Measurements from ENCODE around the gene SLC39A7. TPM values are rescaled to one million over a fixed set of nuclear protein-coding genes. Genes with fewer than 3 reads are reported as not detected.

Gene SLC39A7
- total and polyA plus RNA-seq, 2 of the 13 experiments (the other 11 are each of a cell fraction or from before 2014, with no cell fraction given): 142 to 229 TPM

DNA sequence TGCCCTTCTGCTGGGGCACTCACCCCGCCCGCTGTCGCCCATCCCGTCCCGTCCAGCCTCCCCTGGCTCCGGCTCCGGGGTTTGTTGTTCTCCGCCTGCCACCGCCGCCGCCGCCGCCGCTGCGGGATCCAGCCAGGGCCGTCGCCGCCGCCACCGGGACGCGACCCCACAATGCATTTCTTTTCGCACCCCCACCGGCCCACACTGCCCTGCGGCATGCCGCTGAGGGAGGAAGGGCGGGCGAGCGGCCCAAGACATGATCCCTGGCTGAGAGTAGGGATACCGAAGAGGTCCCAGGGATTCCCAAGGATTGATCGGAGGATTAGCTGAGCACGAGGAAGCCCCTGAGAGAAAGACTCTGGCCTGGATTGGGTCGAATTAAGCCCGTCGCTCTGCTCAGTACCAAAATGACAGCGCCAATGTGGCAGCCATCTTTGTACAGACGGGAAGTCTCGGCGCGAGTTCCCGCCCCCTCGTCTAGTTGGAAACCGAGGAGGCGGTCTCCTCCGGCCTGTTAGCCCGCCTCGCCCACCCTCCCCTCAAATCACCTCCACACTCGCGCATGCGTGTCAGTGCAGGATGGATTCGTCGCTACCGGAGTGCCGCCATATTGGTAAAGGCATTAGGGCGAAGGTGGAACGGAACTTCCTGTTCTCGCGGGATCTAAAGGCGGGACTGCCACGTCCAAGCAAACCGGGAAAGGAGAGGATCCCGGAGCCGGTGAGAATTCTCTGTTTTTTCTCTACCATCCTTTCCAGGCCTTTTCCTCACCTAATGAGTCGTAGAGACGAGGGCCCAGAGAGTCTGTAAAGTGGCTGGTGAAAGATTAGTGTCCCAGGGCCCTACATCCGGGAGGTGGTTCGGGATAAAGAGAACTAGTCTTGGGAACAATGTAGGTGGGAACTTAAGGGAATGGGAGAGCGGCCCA, at the start of gene SLC39A7, which contains the start of gene RXRB (continued):
- TF ChIP-seq ETV6 (CRISPR knock-in tag; conservative IDR thresholded peaks at IDR 0.05) (no peak; the same call in 1 of the 2 replicates), ERF (CRISPR knock-in tag; IDR thresholded peaks at IDR 0.05) (peak; percentile 87), ZNF556 (CRISPR knock-in tag; IDR thresholded peaks at IDR 0.05; ENCODE audit: borderline replicate concordance) (peak; percentile 87), FLYWCH1 (CRISPR knock-in tag; IDR thresholded peaks at IDR 0.05) (0 out of 2 replicates have a peak, but pooled peaks have one; percentile 58), SMAD1 (CRISPR knock-in tag; IDR thresholded peaks at IDR 0.05; ENCODE audit: borderline replicate concordance, low read depth) (peak; percentile 57)
- TF ChIP-seq, protein P1, sequence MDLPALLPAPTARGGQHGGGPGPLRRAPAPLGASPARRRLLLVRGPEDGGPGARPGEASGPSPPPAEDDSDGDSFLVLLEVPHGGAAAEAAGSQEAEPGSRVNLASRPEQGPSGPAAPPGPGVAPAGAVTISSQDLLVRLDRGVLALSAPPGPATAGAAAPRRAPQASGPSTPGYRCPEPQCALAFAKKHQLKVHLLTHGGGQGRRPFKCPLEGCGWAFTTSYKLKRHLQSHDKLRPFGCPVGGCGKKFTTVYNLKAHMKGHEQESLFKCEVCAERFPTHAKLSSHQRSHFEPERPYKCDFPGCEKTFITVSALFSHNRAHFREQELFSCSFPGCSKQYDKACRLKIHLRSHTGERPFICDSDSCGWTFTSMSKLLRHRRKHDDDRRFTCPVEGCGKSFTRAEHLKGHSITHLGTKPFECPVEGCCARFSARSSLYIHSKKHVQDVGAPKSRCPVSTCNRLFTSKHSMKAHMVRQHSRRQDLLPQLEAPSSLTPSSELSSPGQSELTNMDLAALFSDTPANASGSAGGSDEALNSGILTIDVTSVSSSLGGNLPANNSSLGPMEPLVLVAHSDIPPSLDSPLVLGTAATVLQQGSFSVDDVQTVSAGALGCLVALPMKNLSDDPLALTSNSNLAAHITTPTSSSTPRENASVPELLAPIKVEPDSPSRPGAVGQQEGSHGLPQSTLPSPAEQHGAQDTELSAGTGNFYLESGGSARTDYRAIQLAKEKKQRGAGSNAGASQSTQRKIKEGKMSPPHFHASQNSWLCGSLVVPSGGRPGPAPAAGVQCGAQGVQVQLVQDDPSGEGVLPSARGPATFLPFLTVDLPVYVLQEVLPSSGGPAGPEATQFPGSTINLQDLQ (CRISPR knock-in tag; IDR thresholded peaks at IDR 0.05): no peak; the same call in 1 of the 2 replicates
- TF ChIP-seq, protein P2, sequence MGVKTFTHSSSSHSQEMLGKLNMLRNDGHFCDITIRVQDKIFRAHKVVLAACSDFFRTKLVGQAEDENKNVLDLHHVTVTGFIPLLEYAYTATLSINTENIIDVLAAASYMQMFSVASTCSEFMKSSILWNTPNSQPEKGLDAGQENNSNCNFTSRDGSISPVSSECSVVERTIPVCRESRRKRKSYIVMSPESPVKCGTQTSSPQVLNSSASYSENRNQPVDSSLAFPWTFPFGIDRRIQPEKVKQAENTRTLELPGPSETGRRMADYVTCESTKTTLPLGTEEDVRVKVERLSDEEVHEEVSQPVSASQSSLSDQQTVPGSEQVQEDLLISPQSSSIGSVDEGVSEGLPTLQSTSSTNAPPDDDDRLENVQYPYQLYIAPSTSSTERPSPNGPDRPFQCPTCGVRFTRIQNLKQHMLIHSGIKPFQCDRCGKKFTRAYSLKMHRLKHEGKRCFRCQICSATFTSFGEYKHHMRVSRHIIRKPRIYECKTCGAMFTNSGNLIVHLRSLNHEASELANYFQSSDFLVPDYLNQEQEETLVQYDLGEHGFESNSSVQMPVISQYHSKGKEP (CRISPR knock-in tag; IDR thresholded peaks at IDR 0.05): no peak
- TF ChIP-seq, protein P3, sequence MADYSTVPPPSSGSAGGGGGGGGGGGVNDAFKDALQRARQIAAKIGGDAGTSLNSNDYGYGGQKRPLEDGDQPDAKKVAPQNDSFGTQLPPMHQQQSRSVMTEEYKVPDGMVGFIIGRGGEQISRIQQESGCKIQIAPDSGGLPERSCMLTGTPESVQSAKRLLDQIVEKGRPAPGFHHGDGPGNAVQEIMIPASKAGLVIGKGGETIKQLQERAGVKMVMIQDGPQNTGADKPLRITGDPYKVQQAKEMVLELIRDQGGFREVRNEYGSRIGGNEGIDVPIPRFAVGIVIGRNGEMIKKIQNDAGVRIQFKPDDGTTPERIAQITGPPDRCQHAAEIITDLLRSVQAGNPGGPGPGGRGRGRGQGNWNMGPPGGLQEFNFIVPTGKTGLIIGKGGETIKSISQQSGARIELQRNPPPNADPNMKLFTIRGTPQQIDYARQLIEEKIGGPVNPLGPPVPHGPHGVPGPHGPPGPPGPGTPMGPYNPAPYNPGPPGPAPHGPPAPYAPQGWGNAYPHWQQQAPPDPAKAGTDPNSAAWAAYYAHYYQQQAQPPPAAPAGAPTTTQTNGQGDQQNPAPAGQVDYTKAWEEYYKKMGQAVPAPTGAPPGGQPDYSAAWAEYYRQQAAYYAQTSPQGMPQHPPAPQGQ (CRISPR knock-in tag; IDR thresholded peaks at IDR 0.05; ENCODE audit: borderline replicate concordance): peak; percentile 87; the same call in 1 of the 2 replicates
- TF ChIP-seq, protein P4, sequence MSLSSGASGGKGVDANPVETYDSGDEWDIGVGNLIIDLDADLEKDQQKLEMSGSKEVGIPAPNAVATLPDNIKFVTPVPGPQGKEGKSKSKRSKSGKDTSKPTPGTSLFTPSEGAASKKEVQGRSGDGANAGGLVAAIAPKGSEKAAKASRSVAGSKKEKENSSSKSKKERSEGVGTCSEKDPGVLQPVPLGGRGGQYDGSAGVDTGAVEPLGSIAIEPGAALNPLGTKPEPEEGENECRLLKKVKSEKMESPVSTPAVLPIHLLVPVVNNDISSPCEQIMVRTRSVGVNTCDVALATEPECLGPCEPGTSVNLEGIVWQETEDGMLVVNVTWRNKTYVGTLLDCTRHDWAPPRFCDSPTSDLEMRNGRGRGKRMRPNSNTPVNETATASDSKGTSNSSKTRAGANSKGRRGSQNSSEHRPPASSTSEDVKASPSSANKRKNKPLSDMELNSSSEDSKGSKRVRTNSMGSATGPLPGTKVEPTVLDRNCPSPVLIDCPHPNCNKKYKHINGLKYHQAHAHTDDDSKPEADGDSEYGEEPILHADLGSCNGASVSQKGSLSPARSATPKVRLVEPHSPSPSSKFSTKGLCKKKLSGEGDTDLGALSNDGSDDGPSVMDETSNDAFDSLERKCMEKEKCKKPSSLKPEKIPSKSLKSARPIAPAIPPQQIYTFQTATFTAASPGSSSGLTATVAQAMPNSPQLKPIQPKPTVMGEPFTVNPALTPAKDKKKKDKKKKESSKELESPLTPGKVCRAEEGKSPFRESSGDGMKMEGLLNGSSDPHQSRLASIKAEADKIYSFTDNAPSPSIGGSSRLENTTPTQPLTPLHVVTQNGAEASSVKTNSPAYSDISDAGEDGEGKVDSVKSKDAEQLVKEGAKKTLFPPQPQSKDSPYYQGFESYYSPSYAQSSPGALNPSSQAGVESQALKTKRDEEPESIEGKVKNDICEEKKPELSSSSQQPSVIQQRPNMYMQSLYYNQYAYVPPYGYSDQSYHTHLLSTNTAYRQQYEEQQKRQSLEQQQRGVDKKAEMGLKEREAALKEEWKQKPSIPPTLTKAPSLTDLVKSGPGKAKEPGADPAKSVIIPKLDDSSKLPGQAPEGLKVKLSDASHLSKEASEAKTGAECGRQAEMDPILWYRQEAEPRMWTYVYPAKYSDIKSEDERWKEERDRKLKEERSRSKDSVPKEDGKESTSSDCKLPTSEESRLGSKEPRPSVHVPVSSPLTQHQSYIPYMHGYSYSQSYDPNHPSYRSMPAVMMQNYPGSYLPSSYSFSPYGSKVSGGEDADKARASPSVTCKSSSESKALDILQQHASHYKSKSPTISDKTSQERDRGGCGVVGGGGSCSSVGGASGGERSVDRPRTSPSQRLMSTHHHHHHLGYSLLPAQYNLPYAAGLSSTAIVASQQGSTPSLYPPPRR (CRISPR knock-in tag; IDR thresholded peaks at IDR 0.05; ENCODE audit: borderline replicate concordance): 0 out of 2 replicates have a peak, but pooled peaks have one; percentile 17
- TF ChIP-seq, protein P5, sequence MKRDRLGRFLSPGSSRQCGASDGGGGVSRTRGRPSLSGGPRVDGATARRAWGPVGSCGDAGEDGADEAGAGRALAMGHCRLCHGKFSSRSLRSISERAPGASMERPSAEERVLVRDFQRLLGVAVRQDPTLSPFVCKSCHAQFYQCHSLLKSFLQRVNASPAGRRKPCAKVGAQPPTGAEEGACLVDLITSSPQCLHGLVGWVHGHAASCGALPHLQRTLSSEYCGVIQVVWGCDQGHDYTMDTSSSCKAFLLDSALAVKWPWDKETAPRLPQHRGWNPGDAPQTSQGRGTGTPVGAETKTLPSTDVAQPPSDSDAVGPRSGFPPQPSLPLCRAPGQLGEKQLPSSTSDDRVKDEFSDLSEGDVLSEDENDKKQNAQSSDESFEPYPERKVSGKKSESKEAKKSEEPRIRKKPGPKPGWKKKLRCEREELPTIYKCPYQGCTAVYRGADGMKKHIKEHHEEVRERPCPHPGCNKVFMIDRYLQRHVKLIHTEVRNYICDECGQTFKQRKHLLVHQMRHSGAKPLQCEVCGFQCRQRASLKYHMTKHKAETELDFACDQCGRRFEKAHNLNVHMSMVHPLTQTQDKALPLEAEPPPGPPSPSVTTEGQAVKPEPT (CRISPR knock-in tag; IDR thresholded peaks at IDR 0.05; ENCODE audit: low read depth): peak; percentile 79; the same call in 1 of the 2 replicates
- TF ChIP-seq, protein P6, sequence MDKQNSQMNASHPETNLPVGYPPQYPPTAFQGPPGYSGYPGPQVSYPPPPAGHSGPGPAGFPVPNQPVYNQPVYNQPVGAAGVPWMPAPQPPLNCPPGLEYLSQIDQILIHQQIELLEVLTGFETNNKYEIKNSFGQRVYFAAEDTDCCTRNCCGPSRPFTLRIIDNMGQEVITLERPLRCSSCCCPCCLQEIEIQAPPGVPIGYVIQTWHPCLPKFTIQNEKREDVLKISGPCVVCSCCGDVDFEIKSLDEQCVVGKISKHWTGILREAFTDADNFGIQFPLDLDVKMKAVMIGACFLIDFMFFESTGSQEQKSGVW (CRISPR knock-in tag; IDR thresholded peaks at IDR 0.05; ENCODE audit: borderline replicate concordance): no peak
